GM21381 (cell line): ENCODE results near the gene SLC36A3.
"Not testable (repeated sequence)": the region's sequence is repeated elsewhere in the genome, so short reads cannot be mapped to it uniquely, and the experiment has no call there.

Experiments
- ATAC-seq: cut with Tn5 transposase; IDR thresholded peaks from one replicate; pipeline ENCODE4 v1.9.1; 2021; ENCODE audit warnings: mild to moderate bottlenecking, moderate library complexity; ENCODE audit not compliant: unreplicated experiment

SLC36A3 gene

DNA sequence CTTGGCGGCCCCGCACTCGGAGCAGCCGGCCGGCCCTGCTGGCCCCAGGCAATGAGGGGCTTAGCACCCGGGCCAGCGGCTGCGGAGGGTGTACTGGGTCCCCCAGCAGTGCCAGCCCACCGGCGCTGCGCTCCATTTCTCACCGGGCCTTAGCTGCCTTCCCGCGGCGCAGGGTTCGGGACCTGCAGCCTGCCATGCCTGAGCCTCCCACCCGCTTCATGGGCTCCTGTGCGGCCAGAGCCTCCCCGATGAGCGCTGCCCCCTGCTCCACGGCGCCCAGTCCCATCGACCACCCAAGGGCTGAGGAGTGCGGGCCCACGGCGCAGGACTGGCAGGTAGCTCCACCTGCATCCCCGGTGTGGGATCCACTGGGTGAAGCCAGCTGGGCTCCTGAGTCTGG is 5.7 kb upstream of the SLC36A3 start:
- not testable (repeated sequence) for ATAC-seq

DNA sequence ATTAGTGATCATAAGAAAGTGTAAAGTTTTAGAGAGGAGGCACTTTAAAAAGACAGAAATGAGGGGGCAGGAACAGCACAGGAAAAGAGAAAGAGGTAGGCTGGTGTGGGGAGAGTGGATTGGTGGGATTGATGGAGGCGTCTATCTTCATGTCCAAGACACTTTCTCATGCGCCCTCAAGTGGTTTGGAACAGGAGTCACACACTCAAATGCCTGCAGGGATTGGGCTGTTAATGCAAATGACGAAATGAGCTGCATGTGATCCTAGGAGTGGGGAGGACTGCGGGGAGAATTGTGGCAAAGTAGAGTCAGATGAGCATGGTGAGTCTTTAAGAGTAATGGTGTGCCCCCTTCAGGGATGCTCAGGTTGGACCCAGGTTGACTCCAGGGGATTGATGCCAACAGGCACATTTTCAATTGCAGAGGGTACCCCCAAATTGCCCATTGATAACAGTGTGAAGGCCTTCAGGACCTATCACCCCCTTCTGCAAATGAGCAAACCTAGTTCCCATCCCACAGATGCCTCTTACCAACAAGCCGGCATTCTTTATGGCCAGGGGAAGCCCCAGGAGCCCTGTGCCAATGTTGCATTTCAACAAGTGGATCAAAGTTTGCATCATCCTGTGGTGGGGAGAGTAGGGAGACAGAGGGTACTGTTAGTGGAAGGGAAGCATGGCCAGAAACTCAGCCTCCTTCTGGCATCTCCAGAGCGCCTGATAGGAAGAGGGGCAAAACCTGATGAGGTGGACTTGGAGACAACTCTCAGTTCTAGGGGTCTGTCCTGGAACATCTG is 5.3 kb downstream of the SLC36A3 start:
- ATAC-seq = no peak

- no peak for ATAC-seq
These were observed 6.6 kb downstream of the SLC36A3 start for GRCh38 chr5:151296974-151297373.

DNA sequence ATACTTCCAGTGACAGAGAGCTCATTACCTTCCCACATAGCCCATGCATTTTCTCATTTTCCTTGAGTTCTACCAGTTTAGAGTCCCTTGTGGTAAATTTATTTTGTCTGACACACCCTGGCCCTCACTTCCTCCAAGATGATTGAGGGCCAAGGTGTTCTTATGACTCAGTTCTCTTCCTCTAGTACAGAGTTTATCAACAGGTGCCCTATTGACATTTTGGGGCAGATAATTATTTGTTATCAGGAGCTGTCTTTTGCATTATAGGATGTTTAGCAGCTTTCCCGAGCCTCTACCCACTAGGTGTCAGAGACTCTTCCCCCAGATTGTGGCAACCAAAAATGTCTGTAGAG is 7.1 kb downstream of the SLC36A3 start:
- ATAC-seq = no peak

- no peak for ATAC-seq
These were observed 7.6 kb downstream of the SLC36A3 start for GRCh38 chr5:151295791-151296477.

GRCh38 chr5:151295138-151295537 is 8.4 kb downstream of the SLC36A3 start:
- ATAC-seq = no peak

- ATAC-seq = no peak
These were observed 9.9 kb downstream of the SLC36A3 start for GRCh38 chr5:151293624-151294023.

GRCh38 chr5:151288180-151288579 is 15.4 kb downstream of the SLC36A3 start:
- no peak for ATAC-seq

GRCh38 chr5:151286246-151286645 is 17.3 kb downstream of the SLC36A3 start:
- ATAC-seq = no peak

- ATAC-seq = no peak
These were observed 17.9 kb downstream of the SLC36A3 start for GRCh38 chr5:151285683-151286082.

DNA sequence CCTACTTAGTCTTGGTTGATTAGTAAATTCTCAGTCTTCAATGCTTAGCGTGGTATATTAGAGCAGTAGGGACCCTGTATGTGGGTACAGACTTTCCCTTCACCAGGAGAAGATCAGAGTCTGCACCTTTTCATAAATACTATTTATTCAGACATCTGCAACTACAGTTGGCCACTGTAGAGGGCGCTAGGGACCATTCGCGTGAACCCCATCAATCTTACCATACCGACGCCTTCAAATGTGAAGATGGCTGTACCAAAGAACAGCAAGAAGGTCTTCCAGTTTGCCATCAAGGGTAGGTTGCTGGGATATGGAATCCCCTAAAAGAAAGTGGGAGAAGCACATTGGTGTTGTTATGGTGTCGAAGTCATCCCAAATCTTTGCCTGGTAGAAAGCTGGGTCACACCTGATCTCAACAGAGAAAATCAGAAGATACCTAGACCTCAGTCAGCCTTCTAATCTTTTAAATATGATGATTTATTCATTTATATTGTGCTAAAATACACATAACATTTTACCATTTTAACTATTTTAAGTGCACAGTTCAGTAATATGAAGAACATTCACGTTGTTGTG is 19.1 kb downstream of the SLC36A3 start:
- ATAC-seq = no peak

GRCh38 chr5:151283120-151283825 is 20.3 kb downstream of the SLC36A3 start:
- ATAC-seq = no peak

- no peak for ATAC-seq
These were observed 22.4 kb downstream of the SLC36A3 start for GRCh38 chr5:151281001-151281639.

DNA sequence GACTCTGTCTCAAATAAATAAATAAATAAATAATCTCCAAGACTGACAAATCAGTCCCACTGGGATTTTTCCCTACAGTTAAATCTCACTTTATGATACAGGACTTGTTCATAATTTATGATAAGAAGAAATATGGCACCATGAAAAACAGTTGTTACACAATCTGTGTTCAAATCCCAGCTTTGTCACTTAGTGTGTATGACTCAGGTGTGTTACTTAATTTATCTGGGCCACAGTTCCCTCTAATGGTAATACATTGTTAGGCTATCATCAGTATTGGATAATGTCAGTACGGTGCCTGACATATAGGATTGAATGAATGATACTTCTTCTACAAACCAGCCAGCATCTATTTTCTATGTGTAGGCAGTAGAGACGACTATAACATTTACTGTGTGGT is 23.1 kb downstream of the SLC36A3 start:
- no peak for ATAC-seq

DNA sequence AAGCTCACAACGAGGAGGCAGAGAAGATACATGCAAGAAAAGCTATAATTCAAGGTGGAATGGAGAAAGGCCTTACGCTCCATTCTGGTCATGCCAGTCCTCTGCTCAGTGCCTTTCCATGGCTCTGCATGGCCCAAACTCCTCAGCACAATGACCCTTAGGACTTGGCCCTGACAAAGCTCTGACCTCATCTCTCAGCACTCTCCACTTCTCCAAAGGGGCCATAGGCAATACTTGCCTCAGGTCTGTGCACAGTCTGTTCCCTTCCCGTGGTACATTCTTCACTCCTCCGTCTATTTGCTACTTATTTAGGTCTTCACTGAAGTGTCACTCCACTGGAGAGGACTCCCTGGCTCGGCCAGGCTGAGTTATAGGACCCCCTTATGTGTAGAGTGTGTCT is 24.7 kb downstream of the SLC36A3 start:
- no peak for ATAC-seq

GRCh38 chr5:151275803-151276202 is 27.8 kb downstream of the SLC36A3 start:
- no peak for ATAC-seq

DNA sequence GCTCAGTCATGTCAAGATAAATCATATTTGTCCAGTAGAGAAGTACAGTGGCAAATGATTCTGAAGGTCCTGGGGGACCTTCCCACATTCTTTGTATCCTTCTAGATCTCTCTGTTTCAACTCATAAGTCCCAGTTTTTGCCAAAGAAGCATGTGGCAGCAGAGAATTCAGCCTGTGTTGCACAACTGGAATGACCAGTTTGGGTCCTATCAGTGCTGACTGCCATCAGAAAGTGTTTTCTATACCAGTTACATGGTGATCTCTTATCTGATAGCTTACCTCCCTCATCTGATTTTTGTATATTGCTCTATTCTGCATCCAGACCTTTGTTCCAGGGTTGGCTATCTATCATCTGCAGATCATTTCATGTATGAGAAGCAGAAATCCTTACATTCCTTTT is 28.9 kb downstream of the SLC36A3 start:
- ATAC-seq = no peak

DNA sequence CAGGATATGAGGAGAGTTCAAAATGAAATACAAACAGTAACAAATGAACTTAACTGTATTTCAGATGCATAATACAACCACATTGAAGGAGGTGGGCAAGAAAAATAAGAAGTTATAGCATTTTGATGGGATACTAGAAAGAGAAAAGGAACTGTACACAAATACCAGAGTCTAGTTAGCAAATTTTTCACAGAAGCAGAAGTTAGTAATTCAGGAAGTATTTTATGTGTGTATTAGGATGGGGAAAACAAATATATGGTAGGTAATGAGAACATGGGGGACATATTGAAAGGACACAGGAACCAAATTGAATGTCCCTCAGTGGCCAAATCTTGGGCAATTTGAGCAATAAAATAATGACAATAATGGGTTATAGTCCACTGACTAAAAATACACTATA is 32.2 kb downstream of the SLC36A3 start:
- no peak for ATAC-seq

DNA sequence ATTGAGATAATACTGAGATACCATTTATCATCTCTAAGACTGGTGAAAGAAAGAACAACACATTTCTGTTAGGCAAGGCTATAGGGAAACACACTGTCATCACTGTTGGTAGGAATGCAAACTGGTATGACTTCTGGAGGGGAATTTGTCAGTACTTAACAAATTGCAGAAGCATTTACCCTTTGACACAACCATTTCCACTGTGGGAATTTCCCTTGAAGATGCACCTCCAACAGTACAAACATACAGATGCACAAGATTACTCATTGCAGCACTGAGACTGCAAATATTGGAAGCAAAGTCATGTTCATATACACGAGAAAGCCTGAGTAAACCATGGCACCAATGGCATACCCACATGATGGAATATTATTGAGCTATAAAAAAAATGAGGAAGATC is 33.0 kb downstream of the SLC36A3 start:
- ATAC-seq = peak; percentile 79

- no peak for ATAC-seq
These were observed 35.9 kb downstream of the SLC36A3 start for GRCh38 chr5:151267491-151268260.
